Endothelial cell (in vitro differentiated cells): ENCODE results near the gene DNAJC30. TPM values are rescaled to one million over a fixed set of nuclear protein-coding genes. Genes with fewer than 3 reads are reported as not detected.
"Not testable (repeated sequence)": the region's sequence is repeated elsewhere in the genome, so short reads cannot be mapped to it uniquely, and the experiment has no call there.

Experiments used
- DNase-seq: peaks from one replicate; pipeline ENCODE4 v3.0.0; 2021; ENCODE audit warnings: low spot score
- H3K27ac Mint-ChIP-seq: one replicate; pipeline ENCODE4 v1.8.0; 2021; ENCODE audit warnings: mixed read lengths, inconsistent platforms; ENCODE audit not compliant: unreplicated experiment
- H3K27me3 Mint-ChIP-seq: one replicate; pipeline ENCODE4 v1.8.0; 2021; ENCODE audit warnings: mild to moderate bottlenecking, moderate library complexity, mixed read lengths, inconsistent platforms; ENCODE audit not compliant: unreplicated experiment
- H3K36me3 Mint-ChIP-seq: one replicate; pipeline ENCODE4 v1.8.0; 2021; ENCODE audit warnings: mild to moderate bottlenecking, low read depth, mixed read lengths, inconsistent platforms; ENCODE audit not compliant: unreplicated experiment
- H3K4me1 Mint-ChIP-seq: one replicate; pipeline ENCODE4 v1.8.0; 2021; ENCODE audit warnings: mild to moderate bottlenecking, mixed read lengths, inconsistent platforms; ENCODE audit not compliant: unreplicated experiment
- H3K4me3 Mint-ChIP-seq: one replicate; pipeline ENCODE4 v1.8.0; 2021; ENCODE audit warnings: mild to moderate bottlenecking, mixed read lengths, inconsistent platforms; ENCODE audit not compliant: unreplicated experiment
- H3K9me3 Mint-ChIP-seq: one replicate; pipeline ENCODE4 v1.8.0; 2021; ENCODE audit warnings: mixed read lengths, inconsistent platforms; ENCODE audit not compliant: unreplicated experiment
- total RNA-seq: library from RNA; stranded (reverse); fragmentation: NEBNext Ultra II Directional; extraction: Animal tissue kit (Norgen Biotek cat#: 25700); gene quantifications from one replicate; pipeline ENCODE4 v1.2.1, GENCODE V29; 2021; ENCODE audit not compliant: unreplicated experiment
- TF ChIP-seq, protein P1 (sequence below): fragments of 200-600 bp; sonication (generic); IDR thresholded peaks from one replicate; pipeline ENCODE4 v1.5.0; 2021; ENCODE audit warnings: antibody characterized with exemption; ENCODE audit not compliant: unreplicated experiment

Gene DNAJC30
- total RNA-seq, 1 donor from 2014 or later = 10.3 TPM

DNA sequence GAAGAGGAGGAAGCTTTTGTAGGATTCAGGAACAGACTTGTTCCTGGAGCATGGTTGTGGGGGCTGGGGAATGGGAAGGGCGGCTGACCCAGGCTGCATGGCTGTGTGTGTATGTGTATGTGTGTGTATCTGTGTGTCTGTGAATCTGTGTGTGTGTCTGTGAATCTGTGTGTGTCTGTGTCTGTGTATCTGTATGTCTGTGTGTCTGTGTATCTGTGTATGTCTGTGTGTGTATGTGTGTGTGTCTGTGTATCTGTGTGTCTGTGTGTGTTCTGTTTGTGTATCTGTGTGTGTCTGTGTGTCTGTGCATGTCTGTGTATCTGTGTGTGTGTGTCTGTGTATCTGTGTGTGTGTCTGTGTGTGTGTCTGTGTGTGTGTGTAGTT, 42.8 kb upstream of the DNAJC30 start:
- TF ChIP-seq, protein P1, sequence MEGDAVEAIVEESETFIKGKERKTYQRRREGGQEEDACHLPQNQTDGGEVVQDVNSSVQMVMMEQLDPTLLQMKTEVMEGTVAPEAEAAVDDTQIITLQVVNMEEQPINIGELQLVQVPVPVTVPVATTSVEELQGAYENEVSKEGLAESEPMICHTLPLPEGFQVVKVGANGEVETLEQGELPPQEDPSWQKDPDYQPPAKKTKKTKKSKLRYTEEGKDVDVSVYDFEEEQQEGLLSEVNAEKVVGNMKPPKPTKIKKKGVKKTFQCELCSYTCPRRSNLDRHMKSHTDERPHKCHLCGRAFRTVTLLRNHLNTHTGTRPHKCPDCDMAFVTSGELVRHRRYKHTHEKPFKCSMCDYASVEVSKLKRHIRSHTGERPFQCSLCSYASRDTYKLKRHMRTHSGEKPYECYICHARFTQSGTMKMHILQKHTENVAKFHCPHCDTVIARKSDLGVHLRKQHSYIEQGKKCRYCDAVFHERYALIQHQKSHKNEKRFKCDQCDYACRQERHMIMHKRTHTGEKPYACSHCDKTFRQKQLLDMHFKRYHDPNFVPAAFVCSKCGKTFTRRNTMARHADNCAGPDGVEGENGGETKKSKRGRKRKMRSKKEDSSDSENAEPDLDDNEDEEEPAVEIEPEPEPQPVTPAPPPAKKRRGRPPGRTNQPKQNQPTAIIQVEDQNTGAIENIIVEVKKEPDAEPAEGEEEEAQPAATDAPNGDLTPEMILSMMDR = peak; percentile 29
- no peak for DNase-seq
- Mint-ChIP-seq H3K4me1 (peaks cover 4% of the 10 kb centered on the region), H3K27ac (no peak overlapping the region), H3K27me3 (peaks cover 6% of the 10 kb centered on the region), H3K4me3 (no peak overlapping the region), H3K36me3 (no peaks in the 10 kb centered on the region), H3K9me3 (no peaks in the 10 kb centered on the region)

DNA sequence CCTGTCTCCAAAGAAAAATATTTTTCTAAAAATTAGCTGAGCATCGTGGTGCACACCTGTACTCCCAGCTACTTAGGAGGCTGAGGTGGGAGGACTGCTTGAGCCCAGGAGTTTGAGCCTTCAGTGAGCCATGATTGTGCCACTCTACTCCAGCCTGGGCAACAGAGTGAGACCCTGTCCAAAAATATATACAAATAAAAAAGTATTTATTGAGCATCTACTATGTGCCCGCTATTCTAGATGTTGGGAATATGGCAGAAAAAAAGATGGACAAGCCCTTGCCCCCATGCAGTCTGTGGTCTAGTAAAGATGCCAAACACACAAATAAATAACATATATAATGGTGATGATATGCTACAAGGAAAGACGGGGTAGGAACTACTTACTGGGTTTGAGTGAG, 40.6 kb upstream of the DNAJC30 start:
- peaks cover 12% of the 10 kb centered on the region for H3K27me3 Mint-ChIP-seq
- TF ChIP-seq, protein P1 = no peak
- H3K4me3 Mint-ChIP-seq = no peak overlapping the region
- H3K27ac Mint-ChIP-seq = no peak overlapping the region
- H3K36me3 Mint-ChIP-seq = no peaks in the 10 kb centered on the region
- no peak for DNase-seq
- peaks cover 2% of the 10 kb centered on the region for H3K4me1 Mint-ChIP-seq
- H3K9me3 Mint-ChIP-seq = no peaks in the 10 kb centered on the region

DNA sequence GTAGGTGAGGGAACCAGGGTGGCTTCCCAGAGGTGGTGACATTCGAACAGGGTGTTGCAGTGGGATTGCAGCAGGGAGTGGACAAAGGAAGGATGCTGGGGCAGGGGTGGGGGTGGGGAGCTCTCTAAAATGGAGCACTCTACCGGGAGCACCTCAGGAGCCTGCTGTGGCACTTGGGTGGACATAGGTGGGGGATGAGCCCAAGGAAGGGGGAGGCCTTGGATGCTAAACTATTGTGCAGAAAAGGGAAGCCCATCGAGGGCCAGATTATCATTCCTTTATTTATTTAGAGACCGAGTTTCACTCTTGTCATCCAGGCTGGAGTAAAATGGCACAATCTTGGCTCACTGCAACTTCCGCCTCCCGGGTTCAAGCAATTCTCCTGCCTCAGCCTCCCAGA, 39.5 kb upstream of the DNAJC30 start:
- TF ChIP-seq, protein P1 = no peak
- DNase-seq = no peak
- Mint-ChIP-seq H3K36me3 (no peaks in the 10 kb centered on the region), H3K4me1 (peaks cover 5% of the 10 kb centered on the region), H3K4me3 (no peak overlapping the region), H3K27ac (no peak overlapping the region), H3K9me3 (no peaks in the 10 kb centered on the region), H3K27me3 (peaks cover 12% of the 10 kb centered on the region)

DNA sequence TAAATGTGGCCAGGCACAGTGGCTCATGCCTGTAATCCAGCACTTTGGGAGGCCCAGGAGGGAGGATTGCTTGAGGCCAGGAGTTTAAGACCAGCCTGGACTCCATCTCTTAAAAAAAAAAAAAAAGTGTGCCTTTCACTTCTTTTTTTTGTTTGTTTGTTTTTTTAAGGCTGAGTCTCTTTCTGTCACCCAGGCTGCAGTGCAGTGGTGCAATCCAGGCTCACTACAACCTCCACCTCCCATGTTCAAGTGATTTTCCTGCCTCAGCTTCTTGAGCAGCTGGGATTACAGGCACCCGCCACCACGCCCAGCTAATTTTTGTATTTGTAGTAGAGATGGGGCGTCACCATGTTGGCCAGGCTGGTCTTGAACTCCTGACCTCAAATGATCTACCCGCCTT, 38.9 kb upstream of the DNAJC30 start:
- DNase-seq, H3K9me3 Mint-ChIP-seq, H3K4me3 Mint-ChIP-seq, H3K36me3 Mint-ChIP-seq, H3K4me1 Mint-ChIP-seq, H3K27ac Mint-ChIP-seq: not testable (repeated sequence)
- H3K27me3 Mint-ChIP-seq = peaks cover 12% of the 10 kb centered on the region

DNA sequence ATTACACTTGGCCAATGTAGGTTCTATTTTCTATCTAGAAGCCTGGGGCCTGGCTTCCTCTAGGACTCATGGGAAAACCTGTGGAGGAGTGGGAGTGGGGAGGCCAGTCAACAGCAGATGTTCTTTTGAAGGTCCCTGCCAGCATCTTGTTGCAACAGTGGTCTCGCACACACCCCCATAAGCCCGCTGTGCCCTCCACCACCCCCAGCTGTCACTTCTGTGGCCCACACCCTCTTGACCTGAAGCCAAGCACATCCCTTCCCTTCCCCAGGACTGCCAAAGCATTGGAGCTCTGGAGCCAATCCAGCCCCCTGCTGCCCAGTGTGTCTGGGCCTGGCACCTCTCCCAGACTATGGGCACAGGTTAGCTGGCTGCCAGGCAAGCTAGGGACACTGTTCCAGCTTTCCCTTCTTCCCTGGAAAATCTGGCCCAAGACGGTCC, 38.1 kb upstream of the DNAJC30 start:
- no peaks in the 10 kb centered on the region for H3K36me3 Mint-ChIP-seq
- no peak overlapping the region for H3K27ac Mint-ChIP-seq
- TF ChIP-seq, protein P1 = no peak
- peaks cover 12% of the 10 kb centered on the region for H3K27me3 Mint-ChIP-seq
- H3K9me3 Mint-ChIP-seq = no peaks in the 10 kb centered on the region
- no peak overlapping the region for H3K4me3 Mint-ChIP-seq
- H3K4me1 Mint-ChIP-seq = peaks cover 5% of the 10 kb centered on the region
- DNase-seq = no peak

DNA sequence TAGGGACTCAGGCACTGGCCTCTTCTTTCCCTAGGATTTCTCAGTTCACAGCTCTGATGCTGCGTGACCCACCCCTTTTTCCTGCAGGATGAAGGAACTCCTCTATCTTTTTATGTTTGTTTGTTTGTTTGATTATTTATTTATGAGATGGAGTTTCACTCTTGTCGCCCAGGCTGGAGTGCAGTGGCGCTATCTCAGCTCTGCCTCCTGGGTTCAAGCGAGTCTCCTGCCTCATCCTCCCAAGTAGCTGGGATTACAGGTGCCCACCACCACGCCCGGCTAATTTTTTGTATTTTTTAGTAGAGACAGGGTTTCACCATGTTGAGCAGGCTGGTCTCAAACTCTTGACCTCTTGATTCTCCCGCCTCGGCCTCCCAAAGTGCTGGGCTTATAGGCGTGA, 37.2 kb upstream of the DNAJC30 start:
- H3K27ac Mint-ChIP-seq = peak overlapping the region; percentile 5
- H3K9me3 Mint-ChIP-seq = not testable (repeated sequence)
- peak overlapping the region; percentile 88 for H3K4me3 Mint-ChIP-seq

More for the DNA sequence above, 37.2 kb upstream of the DNAJC30 start:
- not testable (repeated sequence) for DNase-seq, H3K4me1 Mint-ChIP-seq, H3K36me3 Mint-ChIP-seq
- H3K27me3 Mint-ChIP-seq = peaks cover 12% of the 10 kb centered on the region
